NCI-H2227 (cell line): ENCODE data around the gene ETV2.
"Not testable (repeated sequence)": the region's sequence is repeated elsewhere in the genome, so short reads cannot be mapped to it uniquely, and the experiment has no call there.

Experiments used
- DNase-seq: peaks from one replicate; lab custom pipeline; 2025; ENCODE audit not compliant: unreplicated experiment; lab: John Stamatoyannopoulos, UW

The ETV2 gene

DNA sequence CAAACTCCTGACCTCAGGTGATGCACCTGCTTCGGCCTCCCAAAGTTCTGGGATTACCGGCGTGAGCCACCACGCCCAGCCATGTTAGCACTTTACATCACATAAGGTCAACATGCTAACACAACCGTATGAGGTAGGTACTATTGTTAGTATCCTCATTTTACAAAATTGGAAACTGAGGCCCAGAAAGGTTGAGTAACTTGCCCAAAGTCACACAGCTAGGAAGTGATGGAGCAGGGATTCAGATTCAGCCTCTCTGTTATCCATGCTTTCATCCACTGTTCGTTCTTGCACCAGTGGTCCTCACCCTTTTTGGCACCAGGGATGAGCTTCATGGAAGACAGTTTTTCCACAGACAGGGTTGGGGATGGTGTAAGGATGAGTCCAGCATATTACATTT is 15.2 kb downstream of the ETV2 start:
- DNase-seq, result no peak

DNA sequence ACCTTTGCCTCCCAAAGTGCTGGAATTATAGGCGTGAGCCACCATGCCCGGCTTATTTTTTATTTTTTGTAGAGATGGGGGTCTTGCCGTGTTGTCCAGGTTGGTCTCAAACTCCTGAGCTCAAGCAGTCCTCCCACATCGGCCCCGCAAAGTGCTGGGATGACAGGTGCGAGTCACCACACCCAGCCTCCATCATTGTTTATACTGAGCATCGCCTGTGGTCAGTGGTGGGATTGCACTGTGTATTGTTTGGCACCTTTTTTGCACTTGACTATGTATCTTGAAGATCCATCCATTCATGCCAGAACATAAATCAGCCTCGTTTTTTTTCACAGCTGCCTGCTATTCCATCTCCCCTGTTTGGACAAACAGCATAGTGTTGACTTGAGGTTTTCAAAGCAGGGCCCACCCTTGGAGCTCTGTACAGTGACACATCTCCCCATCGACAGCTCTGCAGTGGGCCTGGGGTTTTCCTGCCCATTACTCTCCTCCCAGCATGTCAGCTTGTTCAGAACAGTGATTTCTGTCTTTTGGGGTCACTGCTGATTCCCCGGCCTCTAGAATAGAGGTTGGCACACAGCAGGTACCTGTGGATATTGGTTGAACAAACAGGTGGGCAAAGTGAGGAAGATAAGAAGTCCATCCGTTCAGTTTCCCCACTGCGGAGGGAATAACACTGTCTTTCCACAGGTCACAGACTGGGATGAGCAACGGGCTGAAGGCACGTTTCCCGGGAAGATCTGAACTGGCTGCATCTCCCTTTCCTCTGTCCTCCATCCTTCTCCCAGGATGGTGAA is 16.6 kb downstream of the ETV2 start:
- no peak for DNase-seq

DNA sequence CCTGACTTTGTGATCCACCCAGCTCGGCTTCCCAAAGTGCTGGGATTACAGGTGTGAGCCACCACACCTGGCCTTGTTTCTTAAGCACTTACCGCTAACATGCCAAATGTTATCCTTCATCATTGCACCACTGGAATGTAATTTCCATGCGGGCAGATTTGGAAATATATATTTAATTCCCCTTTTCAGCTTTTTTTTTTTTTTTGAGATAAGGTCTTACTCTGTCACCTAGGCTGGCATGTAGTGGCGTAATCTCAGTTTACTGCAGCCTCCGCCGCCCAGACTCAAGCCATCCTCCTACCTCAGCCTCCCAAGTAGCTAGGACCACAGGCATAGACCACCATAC is 20.4 kb downstream of the ETV2 start:
- no peak for DNase-seq

DNA sequence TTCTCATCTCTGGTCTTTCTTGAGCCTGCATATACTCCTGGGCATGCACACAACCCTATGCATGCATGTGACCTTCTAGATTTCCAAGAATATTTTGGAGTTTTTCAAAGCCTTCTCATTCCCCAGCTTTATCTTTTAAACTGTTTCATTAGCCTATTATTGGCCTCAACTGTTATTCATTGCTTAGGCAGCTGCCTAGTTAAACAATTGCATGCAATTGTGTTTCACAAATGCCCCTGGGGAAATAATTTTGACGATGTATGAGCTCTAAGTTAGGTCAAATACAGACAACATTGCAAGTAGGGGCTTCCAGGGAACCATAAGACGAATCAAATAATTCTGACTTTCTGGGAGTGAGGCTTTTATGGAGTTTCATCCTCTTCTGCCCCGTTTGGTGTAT is 22.4 kb downstream of the ETV2 start:
- no peak for DNase-seq

DNA sequence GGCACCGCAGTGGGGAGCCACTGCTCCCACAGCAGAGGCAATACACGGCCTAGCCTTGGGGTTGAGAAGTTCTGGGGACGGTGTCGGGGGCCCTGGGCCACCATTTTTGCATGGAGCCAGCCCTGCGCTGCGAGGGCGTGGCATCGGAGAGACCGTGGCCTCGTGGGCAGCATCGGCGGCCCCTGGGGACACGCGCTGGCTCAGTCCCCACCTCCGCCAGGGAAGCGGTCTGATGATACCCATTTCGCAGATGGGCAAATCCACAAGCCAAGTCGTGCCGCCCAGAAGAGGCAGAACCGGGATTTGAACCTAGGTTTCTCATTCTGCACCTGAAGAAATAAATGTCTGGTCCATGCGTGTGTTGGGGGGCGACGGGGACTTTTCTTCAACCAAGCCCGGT is 23.6 kb downstream of the ETV2 start:
- no peak for DNase-seq

DNA sequence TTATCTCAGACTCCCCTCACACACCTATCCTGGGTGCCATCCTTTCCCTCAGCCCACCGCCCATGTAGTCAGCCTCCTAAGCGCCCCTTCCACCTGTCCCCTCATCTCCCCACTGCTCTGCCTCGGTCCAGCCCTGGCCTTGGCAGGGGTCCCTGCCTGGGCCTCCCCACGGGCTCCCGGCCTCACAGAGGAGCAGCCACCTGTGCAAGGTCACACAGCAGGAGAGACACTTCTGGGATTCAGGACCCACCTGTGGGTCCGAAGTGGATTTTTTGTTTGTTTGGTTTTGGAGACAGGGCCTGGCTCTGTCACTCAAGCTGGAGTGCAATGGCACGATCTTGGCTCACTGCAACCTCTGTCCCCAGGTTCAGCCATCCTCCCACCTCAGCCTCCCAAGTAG is 24.1 kb downstream of the ETV2 start:
- no peak for DNase-seq

DNA sequence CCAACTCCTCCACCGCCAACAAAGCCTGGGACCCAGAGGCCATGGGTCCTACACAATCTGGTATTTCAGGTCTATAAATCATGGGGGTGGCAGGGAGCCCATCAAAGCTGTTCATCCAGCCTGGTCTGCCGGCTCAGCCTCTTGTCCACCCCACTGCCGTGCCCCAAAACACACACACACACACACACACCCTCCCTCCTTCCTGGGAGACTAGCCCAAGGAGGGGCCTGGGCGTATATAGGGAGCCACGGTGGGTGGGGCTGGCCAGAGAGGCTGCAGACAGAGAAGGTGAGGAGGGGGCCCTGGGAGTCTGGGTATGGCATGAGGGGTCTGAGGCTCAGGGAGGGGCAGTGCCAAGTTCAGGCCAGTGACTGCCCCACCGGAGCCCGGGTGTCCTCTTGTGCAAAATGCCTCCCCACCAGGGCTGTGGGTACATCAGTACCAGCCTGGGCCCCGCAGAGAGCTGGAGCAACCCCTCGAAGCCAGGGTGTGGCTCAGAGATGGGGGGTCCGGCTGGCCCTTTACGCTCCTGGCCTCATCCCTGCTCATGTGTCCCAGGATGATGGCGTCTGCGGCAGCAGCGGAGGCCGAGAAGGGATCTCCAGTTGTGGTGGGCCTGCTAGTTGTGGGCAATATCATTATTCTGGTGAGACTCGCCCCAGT is 24.8 kb downstream of the ETV2 start, which contains the start of gene UPK1A:
UPK1A (plus strand) TSS at position 267 of the 663 bp plus-strand sequence; CDS start at position 563, 296 bp downstream.
- DNase-seq, result no peak

DNA sequence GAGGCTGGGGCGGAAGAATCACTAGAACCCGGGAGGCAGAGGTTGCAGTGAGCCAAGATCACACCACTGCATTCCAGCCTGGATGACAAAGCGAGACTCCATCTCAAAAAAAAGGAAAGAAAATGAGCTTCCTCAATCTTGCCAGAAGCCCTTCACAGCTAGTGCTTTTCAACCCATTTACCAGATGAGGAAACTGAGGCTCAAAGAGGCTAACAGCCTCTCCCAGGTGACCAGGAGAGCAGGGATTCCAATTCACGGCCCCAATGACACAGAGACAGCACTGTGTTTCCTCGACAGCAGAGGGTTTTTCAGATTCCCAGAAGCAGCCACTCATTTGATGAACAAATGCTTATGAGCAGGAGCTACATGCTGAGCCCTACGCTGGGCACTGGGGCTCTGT is 28.0 kb downstream of the ETV2 start:
- DNase-seq, result no peak

DNA sequence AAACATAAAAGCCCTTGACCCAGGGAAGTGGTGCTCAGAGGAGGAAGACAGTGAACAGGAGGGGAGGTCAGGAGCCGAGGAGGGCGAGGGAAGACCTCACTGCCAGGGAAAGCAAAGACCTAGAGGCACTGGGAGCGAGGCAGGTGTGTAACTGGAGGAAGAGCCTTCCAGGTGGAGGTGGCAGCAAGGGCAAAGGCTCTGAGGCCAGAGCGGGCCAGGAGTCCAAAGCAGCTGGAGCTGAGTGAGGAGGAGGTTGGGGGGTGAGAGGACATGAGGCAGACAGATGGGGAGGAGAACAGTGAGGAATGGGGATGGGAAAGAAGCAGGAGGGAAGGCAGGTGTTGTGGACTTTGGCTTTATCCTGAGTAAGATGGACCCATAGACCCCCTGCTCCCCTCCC is 28.4 kb downstream of the ETV2 start:
- DNase-seq, result no peak

DNA sequence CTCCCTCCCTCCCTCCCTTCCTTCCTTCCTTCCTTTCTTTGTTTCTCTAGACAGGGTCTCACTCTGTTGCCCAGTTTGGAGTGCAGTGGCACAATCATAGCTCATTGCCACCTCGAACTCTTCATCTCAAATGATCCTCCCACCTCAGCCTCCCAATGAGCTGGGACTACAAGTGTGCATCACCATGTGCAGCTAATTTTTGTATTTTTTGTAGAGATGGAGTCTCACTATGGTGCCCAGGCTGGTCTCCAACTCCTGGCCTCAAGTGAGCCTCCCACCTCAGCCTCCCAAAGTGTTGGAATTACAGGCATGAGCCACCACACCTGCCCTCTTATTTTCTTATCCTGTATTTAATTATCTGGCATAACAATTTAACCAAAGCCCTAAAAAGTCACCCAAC is 29.1 kb downstream of the ETV2 start:
- no peak for DNase-seq

DNA sequence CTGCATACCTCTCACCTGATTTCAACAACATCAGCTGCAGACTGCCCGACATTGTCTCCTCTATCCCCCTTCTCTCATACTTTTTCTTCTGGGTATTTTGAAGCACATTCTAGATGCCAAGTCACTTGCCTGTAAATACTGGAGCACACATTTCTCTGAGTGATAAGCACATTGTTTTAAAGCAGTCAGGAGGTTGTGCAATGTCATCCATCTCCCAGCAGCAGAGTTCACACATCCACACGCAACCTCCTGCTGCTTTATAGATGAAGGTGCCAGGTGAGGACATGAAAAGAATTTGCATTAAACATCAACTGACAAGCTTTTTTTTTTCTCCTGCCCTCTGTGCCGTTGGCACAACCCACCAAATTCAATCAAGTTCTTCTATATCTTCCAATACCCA is 30.3 kb downstream of the ETV2 start:
- no peak for DNase-seq

DNA sequence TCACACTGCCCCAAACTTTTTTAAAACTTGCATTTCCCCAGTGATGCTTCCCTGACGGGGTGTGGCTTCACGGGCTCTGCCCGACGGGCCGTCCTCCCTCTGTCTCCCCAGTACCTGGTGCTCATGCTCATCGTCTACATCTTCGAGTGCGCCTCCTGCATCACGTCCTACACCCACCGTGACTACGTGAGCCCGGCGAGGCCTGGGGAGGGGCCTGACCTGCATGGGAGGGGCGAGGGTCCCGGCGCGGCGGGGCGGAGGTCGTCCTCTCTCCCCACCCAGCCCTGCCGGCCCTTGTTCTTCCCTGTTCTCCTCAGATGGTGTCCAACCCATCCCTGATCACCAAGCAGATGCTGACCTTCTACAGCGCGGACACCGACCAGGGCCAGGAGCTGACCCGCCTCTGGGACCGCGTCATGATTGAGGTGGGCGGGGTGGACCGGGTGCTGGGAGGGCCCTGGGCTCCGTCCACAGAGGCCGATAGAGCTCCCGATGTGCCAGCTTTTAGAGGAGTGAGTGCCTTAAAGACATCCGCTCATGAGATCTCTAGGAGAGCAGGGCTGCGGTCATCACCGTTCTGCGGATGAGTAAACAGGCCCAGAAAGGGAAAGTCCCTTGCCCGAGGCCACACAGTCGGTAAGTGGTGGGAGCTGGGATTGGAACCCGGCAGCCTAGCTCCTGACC is 31.7 kb downstream of the ETV2 start:
- peak; percentile 98 for DNase-seq

DNA sequence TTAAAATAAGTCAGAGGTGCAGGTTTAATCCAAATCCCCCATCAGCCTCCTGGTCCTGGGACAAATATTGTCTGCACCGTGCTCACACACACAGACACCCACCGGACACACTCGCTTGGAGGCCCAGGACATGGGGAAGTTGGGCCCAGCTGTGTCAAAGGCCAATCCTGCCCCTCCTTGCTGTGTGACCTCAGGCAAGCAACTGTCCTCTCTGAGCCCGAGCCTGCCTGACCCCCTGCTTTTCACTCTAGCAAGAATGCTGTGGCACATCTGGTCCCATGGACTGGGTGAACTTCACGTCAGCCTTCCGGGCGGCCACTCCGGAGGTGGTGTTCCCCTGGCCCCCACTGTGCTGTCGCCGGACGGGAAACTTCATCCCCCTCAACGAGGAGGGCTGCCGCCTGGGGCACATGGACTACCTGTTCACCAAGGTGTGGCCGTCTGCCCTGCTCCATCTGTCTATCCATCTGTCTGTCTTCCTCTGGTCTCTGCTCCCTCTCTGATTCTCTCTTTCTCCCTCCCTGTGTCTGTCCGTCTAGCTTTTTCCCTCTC is 34.1 kb downstream of the ETV2 start:
- no peak for DNase-seq

DNA sequence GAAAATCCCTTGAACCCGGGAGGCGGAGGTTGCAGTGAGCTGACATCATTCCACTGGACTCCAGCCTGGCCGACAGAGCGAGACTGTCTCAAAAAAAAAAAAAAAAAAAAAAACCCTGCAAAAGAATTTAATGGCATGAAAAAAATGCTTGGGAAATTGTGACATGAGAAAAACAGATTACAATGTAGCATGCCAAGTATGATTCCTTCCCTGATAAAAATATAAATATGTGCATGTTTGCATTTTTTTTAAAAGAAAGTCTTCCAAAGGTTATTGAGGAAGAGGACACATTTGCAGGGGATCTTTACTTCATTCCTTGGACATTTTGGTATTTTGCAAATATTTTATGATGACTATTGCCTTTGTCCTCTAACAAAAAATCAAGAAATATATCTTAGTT is 48.3 kb downstream of the ETV2 start:
- no peak for DNase-seq

DNA sequence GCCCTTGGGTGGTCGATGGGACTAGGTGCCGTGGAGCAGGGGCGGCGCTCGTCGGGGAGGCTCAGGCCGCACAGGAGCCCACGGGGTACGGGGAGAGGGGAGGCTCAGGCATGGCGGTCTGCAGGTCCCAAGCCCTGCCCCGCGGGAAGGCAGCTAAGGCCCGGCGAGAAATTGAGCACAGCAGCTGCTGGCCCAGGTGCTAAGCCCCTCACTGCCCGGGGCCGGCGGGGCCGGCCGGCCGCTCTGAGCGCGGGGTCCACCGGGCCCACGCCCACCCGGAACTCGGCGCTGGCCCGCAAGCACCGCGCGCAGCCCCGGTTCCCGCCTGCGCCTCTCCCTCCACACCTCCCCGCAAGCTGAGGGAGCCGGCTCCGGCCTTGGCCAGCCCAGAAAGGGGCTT is 49.6 kb downstream of the ETV2 start:
- DNase-seq, result not testable (repeated sequence)

DNA sequence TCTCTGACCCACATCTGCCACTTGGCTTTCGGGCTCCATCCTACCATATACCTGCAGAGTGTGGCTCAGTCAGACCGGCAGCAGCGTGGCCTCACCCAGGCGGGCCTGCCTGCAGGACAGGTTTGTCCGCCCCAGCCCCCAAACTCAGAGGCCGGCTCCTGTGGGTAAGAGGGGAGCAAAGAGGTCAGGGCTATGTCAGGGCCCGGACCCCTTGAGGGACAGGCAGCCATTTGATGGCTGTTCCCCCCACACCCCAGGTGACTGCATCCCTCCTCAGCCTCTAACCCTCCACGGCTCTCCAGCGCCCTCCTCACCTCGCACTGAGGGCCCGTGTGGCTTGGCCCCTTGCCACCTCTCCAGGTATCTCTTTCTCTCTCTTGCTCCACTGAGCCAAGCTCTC is 50.5 kb downstream of the ETV2 start:
- no peak for DNase-seq

DNA sequence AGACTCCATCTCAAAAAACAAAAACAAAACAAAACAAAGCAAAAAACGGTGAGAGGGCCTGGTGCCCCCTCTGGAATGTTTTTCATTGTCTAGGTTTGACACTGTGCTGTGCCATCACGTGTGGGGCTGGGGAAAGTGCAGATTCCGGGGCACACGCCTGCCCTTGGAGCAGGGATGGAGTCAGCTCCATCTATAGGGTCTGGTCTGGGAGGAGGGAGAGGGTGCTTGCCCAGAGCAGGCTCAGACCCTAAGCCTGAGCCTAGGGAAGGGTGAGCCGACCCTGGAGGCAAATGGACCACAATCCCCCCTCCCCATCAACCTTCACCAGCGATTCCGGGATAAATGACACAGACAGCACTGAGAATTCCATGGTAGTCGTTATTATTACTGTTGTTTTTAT is 51.9 kb downstream of the ETV2 start:
- no peak for DNase-seq

DNA sequence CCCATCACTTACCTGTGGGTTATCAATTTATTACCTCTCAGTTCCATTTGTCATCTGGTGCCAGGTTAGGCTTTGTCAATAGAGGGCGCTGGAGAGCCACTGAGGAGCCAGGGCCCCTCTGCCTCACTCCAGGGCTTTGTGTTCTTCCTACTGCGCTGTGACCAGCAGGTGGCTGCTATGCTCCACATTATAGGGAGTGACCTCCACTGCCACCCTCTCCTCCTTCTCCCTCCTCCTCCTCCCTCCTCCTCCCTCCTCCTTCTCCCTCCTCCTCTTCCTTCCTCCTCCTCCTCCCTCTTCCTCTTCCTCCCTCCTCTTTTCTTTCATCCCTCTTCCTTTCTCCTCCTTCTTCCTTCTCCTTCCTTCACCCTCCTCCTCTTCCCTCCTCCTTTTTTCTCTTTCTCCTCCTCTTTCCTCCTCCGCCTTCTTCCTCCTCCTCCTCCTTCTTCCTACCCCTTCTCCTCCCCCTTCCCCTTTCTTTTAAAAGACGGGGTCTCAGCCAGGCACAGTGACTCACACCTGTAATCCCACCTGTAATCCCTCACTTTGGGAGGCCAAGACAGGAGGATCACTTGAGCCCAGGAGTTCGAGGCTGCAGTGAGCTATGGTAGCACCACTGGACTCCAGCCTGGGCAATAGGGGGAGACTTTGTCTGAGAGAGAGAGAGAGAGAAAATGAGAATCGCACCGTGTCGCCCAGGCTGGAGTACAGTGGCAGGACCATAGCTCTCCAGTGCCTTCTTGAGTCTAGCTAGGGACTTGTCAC is 52.5 kb downstream of the ETV2 start:
- peak; percentile 100 for DNase-seq
